Left renal pelvis (tissue), 4 donors: ENCODE data around the gene LPP. TPM values are rescaled to one million over a fixed set of nuclear protein-coding genes. Genes with fewer than 3 reads are reported as not detected.

Source experiments
- DNase-seq, 4 donors: peaks; one replicate each; pipeline ENCODE4 v3.0.0-alpha.2; 2013; ENCODE audit warnings: low read depth in 4 of 4, low spot score in 3 of 4
- polyA plus RNA-seq, 4 donors: library from polyadenylated mRNA; unstranded; fragments of 120-200 nt; gene quantifications; one replicate each; pipeline ENCODE4 v1.2.1, GENCODE V29; 2013; ENCODE audit not compliant: insufficient read length in 4 of 4

LPP gene
- polyA plus RNA-seq, 4 donors: 21.3 to 31.3 (median 25.6) TPM

- no peak for DNase-seq
Measured at GRCh38 chr3:188266562-188267274, 112.8 kb downstream of the LPP start.

GRCh38 chr3:188267790-188268335 lies 113.9 kb downstream of the LPP start:
- DNase-seq: no peak

GRCh38 chr3:188268336-188268735 lies 114.4 kb downstream of the LPP start:
- no peak for DNase-seq

- no peak for DNase-seq
Measured at GRCh38 chr3:188269040-188269439, 115.1 kb downstream of the LPP start.

- DNase-seq: no peak
Measured at GRCh38 chr3:188270423-188270972, 116.5 kb downstream of the LPP start.

- no peak for DNase-seq
Measured at GRCh38 chr3:188271226-188271914, 117.4 kb downstream of the LPP start.

GRCh38 chr3:188272481-188273372 lies 118.8 kb downstream of the LPP start:
- no peak for DNase-seq

GRCh38 chr3:188274249-188274915 lies 120.4 kb downstream of the LPP start:
- DNase-seq: no peak

- no peak for DNase-seq
Measured at GRCh38 chr3:188276375-188276774, 122.4 kb downstream of the LPP start.

- DNase-seq: no peak
Measured at GRCh38 chr3:188278717-188279324, 124.9 kb downstream of the LPP start.

- no peak for DNase-seq
Measured at GRCh38 chr3:188279502-188280335, 125.8 kb downstream of the LPP start.

GRCh38 chr3:188280627-188281026 lies 126.7 kb downstream of the LPP start:
- DNase-seq: no peak

GRCh38 chr3:188282871-188283270 lies 128.9 kb downstream of the LPP start:
- no peak for DNase-seq

GRCh38 chr3:188283347-188283746 lies 129.4 kb downstream of the LPP start:
- no peak for DNase-seq

GRCh38 chr3:188284455-188285212 lies 130.7 kb downstream of the LPP start:
- DNase-seq: no peak

- no peak for DNase-seq
Measured at GRCh38 chr3:188286087-188286513, 132.1 kb downstream of the LPP start.

- no peak for DNase-seq
Measured at GRCh38 chr3:188287339-188287738, 133.4 kb downstream of the LPP start.
